ENCODE measurements around the gene BTBD8.

BTBD8 gene

DNA sequence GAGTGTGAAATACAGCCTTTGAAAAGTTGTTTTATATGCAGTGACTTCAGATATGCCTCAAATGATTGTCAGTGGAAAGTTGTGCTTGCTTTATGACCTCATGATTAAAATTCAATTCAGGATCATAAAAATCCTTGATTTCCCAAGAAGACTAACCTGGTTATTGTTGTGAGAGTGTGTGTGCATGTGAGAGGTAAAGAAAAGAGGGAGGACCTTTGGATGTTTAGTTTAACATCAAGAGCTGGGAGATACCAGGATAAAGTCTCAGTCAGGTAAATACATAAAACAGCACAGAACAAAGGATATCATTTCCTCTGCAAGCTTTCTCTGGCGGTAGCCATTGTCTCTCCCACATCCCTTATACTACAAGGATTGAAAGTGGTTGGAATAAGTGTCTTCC, 14.4 kb downstream of the BTBD8 start:
- no peak for DNase-seq

DNA sequence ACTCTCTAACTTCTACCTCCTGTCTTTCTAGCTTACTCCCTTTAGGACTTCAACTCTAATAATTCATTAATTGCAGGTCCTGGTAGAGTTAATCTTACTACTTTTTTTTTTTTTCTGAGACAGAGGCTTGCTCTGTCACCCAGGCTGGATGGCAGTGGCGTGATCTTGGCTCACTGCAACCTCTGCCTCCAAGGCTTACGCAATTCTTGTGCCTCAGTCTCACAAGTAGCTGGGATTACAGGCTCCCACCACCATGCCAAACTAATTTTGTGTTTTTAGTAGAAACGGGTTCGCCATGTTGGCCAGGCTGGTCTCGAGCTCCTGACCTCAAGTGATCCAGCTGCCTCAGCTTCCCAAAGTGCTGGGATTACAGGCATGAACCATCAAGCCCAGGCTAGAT, 15.7 kb downstream of the BTBD8 start:
- no peak for DNase-seq

DNA sequence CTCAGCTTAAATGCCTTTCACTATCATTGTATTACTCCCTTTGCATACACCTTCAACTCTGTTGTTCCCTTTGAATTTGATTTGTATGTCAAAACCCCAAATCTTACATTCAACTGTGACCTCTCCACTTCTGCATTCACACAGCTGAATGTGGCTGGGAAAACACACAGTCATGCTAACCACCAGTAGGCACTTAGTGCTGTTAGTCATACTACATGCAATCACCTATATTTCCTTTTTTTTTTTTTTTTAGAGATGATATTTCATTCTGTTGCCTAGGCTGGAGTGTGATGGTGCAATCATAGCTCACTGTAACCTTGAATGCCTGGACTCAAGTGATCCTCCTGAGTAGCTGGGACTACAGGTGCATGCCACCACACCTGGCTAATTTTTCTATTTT, 16.2 kb downstream of the BTBD8 start:
- DNase-seq: no peak

DNA sequence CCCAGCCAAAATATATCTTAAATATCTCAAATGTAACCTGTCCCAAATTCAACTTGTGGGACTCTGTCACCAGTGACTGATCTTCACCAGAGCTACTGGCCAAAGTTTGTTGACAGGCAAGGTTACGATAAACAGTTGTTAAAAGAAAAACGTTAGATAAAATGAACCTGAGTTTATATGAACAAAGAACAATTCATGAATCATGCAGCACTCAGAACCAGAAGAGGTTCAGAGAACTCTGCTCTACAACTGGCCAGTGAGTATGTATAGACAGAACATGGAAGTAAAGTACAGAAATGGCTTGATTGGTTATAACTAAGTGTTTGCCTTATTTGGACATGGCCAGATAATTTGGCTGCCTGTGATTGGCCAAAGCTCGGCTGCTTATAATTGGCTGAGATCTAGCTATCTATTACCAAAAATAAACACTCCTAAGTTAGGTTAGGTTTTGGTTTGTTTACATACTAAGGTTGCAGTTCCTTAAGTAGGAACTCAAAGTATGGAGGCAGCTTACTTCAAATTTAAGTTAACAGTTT, 25.5 kb downstream of the BTBD8 start:
- DNase-seq: no peak

DNA sequence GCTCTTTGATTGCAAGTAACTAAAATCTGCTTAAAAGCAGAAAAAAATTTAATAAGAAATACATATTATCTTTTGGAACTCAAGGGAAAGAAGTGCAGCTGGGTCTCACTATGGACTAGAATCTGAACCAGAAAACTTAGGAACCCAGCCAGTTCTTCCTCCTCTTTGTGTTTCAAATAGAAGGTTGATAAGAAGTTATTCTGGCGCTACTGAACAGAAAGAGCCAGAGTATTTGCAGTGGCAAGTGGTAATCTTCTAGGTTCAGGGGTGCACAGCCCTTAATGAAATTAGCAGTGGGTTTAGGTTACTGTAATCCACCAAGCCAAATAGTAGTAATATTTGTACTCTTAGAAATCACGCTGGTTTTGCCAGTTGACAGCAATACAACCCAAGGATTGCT, 28.5 kb downstream of the BTBD8 start:
- DNase-seq: no peak

DNA sequence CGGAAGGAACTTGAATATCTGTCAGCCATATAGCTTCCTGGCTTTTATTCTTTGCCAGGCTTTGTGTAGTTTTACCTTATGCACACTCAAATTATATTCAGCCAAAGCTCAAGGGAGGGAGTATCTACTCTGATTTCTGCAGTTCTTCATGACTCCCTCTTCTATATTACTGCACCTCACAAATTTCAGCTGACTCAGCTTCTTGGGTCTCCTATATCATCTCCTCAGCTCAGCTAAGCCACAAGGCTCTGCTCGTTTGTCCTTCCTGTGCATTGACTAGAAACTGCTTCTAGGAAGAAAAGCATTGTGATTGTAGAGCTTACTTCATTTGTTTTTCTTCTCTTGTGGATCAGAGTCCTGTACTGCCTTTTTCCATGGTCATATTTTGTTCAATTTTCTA, 37.4 kb downstream of the BTBD8 start:
- no peak for DNase-seq

DNA sequence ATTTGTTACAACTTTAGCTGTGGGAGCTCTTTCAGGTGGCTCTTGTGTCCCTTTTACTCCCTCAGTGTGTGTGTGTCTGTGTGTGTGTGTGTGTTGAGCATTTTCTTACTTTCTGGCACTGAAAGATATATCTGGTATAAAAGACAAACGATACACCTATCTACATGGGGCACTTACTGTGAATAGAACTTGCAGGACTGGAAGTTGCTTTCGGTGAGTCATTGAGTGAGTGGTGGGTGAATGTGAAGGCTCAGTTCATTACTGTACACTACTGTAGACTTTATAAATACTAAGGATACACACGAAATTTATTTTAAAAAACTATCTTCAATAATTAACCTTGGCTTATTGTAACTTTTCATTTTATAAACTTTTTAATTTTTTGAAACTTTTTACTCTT, 38.7 kb downstream of the BTBD8 start:
- DNase-seq: no peak

DNA sequence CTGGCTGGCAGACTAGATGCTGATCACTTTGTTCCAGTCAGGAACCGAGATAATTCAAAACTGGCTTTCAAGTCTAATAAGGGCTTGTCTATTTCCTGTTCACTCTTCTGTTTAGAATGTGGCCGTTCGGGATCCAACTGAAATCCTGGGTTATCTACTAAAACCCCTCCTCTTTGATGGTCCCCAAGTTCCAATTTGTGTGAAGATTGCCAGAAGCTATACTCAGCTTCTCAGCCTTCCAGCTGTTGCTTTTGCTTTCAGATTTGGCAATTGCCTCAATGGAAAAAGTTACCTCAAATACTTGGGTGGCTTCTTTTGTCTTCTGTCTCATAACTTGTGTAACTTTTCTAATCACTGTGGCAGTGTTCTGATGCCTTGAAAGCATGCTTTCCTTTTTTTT, 43.7 kb downstream of the BTBD8 start:
- no peak for DNase-seq

DNA sequence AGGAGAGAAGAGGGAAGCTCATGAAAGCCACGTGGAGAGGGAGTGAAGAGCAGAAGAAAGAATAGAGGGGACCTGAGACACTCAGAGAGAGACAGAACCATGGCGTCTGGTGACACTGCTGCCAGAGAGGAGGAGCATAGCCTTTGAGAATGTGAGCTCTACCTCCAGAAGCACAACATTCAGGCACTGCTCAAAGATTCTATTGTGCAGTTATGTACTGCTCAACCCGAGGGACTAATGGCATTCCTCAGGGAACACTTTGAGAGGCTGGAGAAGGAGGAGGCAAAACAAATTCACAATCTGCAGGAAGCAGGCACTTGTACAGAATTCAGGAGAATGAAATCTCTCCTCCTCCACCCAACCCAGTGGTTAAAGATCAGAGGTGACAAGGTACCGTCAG, 45.1 kb downstream of the BTBD8 start:
- no peak for DNase-seq

DNA sequence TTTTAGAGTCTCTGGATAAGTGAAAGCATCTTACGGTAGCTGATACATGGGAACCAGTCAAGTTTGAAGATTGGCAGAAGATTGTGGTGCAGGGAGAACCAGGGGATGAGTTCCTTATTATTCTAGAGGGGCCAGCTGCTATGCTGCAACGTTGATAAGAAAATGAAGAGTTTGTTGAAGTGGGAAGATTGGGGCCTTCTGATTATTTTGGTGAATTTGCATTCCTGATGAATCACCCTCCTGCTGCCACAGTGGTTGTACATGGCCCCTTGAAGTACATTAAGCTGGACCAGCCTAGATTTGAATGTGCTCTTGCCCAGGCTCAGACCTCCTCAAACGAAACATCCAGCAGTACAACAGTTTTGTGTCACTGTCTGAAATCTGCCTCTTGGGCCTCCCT, 45.9 kb downstream of the BTBD8 start:
- DNase-seq: no peak

DNA sequence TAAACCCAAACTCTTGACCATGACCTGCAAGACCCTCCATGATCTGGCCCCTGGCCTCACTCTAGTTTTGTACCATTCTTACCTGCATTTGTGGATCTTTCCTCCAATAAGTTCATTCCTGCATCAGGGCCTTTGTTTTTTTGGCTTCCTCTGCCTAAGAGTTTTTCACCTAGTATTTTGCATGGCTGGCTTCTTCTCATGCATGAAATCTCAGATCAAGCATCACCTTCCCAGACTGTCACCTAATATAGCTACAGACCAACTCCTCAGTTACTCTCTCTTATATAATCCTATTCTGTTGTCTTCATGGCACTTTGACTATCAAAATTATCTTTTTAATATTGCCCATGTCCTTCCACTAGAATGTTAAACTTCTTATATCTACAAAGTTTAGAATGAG, 54.2 kb downstream of the BTBD8 start:
- DNase-seq: no peak

DNA sequence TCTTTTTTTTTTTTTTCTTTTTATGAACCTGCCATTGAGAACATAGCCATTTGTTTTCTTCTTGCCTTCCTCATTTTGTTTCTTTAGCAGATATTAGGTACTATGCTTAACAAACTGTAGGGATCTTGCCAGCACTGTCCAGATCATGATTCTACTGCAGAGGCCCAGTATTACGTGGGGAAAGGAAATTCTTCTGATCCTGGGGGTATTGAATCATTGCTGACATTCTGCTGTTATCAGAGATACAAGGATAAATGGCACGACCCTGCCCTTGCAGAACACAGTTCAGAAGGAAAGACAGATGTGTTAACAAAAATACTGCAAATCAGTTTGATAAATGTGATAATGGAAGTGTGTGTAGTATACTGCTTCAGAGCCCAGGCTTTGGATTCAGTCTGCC, 56.2 kb downstream of the BTBD8 start:
- no peak for DNase-seq

DNA sequence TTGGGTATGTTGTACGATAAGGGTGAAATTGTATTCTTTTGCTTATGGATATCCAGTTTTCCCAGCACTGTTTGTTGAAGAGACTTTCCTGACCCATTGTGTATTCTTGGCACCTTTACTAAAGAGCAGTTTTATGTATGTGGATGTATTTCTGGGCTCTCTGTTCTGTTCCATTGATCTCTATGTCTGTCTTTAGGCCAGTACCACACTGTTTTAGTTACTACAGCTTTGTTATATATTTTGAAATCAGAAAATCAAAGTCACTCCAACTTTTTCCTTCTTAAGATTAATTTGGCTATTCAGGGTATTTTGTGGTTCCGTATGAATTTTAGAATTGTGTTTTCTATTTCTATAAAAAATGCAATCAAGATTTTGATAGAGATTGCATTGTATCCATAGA, 74.8 kb downstream of the BTBD8 start:
- no peak for DNase-seq

DNA sequence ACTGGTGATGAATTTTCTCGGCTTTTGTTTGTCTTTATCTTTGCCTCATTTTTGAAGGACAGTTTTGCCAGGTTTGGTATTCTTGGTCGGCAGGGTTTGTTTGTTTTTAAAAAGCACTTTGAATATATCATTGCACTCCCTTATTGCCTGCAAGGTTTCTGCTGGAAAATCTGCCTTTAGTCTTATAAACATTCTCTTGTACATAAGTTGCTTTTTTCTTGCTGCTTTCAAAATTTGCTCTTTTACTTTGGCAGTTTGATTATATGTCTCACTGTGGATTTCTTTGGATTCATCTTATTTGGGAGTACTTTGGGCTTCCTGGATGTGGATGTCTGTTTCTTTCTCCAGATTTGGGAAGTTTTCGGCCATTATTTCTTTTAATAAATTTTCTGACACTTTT, 79.4 kb downstream of the BTBD8 start:
- DNase-seq: no peak

DNA sequence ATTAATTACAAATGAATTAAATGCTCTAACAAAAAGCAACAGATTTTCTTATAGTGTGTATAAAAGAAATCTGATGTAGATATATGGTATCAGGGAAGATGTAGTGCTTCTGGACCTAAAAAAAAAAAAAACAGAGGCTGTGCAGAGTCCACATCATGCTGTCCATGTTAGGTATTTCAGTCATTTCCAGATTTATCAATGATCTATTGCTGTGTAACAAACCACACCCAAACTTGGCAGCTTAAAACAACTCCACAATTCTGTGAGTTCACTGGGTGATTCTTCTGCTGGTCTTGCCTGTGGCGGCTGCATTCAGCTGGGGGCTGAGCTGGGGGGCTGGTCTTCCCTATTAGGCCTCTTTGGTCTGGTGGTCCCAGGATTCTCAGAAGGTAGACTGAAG, 85.2 kb downstream of the BTBD8 start:
- DNase-seq: no peak

DNA sequence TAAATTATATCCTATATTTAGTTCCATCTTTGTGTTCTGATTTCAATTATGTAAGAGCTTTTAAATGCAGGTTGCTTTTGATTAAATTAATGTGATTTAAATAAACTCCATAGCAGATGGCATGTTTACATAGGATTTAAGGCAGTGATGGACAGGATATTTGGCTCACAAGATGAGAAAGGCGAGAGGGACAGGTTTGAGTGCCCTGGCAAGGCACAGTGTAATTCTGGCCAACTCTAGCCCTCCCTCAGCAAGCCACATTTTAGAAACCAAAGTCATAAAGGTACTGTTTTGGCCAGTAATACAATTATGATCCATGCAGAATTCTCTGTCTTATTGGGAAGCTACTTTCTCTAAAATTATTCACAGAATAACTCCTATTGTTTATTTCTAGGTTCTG, 87.0 kb downstream of the BTBD8 start:
- no peak for DNase-seq

DNA sequence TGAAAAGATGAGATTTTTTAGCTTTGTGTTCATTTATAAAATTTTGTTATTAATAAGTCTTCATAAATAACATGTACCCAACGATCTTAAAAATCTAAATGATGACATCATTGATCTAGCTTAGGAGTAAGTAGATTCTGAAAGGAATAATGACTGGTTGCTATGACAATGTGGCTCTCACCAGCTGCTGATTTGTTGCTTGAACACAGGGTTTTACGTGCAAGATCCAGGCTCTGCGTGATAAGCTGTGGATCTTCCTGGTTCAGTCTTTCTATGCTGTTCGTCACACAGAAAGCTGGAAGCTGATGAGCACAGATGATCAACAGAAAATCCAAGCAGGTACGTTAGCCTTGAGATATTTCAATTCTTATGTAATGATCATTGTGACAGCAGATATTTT, 88.5 kb downstream of the BTBD8 start:
- DNase-seq: peak; percentile 56

DNA sequence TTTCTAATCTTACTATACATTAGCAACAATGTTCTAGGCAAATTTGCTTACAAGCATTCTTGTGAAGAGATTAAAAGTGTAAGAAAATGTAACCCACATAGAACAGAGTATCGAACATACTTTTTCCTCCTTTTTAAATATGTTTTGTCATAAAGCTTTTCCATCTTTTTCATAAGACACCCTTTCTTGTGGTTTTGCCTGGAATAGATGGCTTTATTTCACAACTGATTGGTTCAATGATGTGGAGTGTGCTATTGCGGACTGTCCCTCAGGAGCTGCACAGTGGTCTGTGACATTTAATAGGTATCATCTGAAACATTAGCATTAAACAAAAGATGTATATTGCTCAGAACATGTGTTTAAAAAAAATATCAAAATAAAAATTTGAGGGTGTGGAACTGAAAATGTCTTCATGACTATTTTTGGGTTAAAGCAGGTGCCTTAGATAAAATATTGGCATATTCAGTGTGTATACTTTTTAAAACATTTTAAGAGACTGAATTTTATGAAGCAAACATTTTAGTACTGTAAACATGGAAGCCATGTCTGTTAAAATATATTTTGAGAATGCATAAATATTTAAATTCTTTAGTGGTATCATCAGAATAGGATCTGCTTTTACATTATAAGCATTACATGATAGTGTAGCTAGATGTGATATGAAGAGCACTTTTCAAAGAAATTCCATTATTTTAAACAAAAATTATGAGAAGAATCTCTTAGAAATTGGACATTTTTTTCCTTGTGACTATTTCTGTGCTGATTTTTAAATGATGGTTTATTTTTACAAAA, 89.3 kb downstream of the BTBD8 start:
- no peak for DNase-seq

DNA sequence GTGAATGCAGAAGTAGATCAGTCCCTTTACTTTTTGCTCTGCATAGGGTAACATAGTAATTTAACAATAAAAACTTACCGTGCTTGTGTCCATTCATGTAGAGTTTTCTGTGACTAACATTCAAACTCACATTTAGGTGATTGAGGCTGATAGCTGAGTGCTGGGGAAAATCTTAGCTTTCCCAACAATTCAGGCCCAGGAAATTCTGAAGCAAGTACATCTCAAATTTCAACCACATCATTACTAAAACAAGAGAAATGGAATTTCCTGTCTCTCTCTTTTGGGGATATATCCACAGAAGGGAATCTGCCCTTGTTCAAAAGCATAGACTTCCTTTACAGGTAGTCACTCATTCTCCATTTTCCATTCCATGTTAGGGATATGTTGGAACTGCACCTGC, 104.5 kb downstream of the BTBD8 start:
- no peak for DNase-seq

DNA sequence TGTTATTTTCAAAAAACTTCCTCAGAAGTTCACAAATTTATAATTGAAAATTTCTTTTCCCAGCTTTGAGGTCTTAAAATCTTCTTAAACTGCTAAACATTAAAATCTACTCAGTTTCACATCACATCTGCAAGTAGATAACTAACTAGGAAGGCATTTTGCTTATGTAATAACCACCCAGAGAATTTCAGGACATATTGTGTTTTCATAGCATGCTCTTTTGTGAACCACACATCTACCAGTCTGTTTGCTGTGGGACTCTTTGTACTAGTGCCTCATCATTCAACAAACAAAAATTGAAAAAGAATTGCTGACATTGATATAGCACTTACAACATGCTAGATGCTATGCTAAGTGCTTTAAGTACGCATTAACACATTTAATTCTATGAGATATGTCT, 105.9 kb downstream of the BTBD8 start:
- DNase-seq: no peak

DNA sequence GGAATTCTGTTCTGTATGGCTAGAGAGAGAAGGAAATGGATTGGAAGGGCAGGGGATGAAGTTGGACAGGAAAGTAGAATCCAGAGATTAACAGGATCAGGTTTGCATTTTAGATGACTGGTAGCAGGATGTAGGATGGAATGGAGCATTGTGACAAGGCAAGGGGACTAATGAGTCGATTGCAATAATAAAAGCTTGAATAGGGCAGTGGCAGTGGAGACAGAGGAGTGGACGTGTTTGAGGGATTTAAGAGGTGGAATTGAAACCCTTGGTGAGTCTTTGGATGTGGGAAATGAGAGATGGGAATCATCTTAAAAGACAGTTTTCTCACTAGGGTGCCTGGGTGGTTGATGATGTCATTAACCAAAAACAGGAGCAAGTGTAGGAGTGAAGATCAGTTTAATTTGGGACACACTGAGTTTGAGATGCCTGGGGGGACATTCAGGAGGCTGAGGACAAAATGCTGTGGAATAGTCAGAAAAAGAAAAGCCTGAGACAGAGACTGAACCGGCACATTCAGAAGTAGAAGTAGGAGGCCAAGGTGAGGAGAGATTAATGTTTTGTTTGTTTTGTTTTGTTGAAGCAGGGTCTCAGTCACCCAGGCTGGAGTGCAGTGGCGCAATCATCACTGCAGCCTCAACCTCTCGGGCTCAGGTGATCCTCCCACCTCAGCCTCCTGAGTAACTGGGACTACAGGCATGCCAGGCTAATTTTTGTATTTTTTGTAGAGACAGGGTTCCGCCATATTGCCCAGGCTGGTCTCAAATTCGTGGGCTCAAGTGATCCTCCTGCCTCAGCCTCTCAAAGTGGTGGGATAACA, 108.5 kb downstream of the BTBD8 start:
- DNase-seq: no peak

DNA sequence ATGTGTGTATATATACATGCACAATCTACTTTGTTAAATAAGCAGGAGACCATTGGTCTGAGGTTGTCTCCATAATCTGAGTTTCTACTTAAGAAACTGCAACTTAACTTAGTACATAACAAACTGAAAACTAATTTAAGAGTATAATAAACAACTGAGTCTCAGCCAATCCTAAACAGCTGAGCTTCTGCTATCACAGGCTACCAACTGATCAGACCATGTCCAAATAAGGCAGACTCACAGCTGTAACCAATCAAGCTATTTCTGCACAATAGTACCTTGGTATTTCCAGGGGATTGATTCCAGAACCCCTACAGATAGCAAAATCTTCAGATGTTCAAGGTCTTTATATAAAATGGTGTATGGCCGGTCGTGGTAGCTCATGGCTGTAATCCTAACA, 111.6 kb downstream of the BTBD8 start:
- no peak for DNase-seq

DNA sequence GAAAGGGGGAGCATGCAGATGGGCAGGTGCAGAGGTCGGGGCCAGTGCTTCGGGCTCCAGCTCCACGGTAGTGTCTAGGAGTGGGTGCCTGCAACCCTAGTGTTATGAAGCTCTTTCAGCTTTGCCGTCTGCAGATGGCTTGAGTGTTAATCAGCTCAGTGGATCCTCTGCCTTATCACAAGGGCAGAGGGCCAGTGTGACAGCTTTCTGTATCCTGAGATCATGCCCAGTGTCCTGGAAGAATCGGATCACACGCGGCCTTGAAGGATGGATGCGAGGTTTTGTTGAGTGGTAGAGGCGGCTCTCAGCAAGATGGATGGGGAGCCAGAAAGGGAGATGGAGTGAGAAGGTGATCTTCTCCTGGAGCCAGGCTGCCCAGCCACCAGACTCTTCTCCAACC, 112.1 kb downstream of the BTBD8 start:
- no peak for DNase-seq

DNA sequence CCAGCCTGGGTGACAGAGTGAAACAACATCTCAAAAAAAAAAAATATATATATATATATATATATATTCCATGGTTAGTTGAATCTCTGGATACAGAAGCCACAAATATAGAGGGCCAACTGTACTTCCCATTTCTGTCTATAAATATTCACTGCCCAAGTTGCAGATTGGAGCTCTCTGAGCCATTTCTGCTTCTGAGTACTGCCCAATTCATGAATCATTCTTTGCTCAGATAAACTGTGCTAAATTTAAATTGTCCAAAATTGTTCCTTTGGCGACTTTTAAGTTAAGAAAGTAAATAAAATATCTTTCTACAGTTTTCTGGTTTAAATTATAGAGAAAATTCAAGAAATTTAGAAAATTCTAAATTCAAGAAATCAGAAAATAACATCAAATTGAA, 114.4 kb downstream of the BTBD8 start:
- DNase-seq: no peak
